RKO (cell line): Measurements from ENCODE around the gene DNAJC17.

Source experiments
- DNase-seq: peaks from one replicate; pipeline ENCODE4 v3.0.0-alpha.2; 2016; ENCODE audit warnings: low spot score

Gene DNAJC17

GRCh38 chr15:40789999-40790398 lies 17.3 kb downstream of the DNAJC17 start:
- DNase-seq, result no peak

- DNase-seq, result no peak
Observed at GRCh38 chr15:40789119-40789518, 18.2 kb downstream of the DNAJC17 start.

GRCh38 chr15:40787991-40788390 lies 19.3 kb downstream of the DNAJC17 start:
- DNase-seq, result no peak

DNA sequence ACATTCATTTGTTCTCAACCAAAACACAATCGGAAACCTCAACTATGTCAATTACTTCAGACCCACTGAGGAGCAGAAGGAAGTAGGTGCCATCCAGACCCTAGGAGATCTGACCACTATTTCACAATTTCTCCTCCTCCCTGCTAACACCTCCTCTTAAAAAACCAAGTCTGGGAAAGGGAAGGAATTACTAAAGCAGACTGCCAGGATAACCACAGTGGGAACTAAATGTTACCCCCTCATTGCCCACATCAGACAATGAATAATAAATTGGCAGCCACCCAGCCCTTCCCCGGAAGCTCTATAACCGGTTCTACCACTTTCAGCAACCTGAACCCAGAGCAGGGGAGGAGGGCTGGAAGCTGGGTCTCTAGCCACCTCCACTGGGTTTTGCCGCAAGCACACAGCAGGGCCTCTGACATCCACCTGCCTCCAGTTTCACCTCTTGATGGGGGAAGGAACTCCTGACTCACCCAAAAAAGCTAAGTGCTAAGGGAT lies 19.9 kb downstream of the DNAJC17 start:
- no peak for DNase-seq

- DNase-seq, result no peak
Observed at GRCh38 chr15:40785814-40786213, 21.5 kb downstream of the DNAJC17 start.

- DNase-seq, result no peak
Observed at GRCh38 chr15:40785164-40785563, 22.1 kb downstream of the DNAJC17 start.

DNA sequence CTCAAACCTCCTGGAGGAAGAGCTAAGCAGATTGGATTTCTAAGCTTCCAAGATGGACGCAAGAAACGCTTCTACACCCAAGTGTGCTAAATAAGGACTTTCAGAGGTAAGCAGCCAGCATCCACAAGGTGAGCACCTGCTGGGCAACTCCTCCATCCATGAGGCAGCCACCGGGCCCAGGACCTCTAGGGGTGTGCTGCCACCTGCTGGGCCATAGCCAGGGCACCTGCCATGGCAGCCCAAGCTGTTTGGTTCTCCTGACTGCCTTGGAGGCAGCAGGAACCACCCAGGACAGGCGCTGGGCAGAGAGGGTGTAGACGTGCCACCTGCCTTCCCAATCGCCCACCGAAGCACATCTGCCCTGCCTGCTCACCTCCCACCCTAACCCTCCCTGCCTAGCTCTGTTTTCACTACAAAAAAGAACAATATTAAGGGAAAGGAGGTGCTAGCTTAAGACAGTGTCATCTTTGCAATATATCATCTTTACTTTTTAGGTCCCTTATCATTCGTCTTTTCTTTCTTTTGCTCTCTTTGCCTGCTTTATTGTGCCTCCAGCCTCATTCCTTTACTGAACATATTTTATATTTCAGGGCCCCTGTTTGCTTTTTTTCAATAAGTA lies 24.6 kb downstream of the DNAJC17 start:
- DNase-seq, result peak; percentile 43

GRCh38 chr15:40776537-40777141 lies 30.6 kb downstream of the DNAJC17 start:
- DNase-seq, result no peak

DNA sequence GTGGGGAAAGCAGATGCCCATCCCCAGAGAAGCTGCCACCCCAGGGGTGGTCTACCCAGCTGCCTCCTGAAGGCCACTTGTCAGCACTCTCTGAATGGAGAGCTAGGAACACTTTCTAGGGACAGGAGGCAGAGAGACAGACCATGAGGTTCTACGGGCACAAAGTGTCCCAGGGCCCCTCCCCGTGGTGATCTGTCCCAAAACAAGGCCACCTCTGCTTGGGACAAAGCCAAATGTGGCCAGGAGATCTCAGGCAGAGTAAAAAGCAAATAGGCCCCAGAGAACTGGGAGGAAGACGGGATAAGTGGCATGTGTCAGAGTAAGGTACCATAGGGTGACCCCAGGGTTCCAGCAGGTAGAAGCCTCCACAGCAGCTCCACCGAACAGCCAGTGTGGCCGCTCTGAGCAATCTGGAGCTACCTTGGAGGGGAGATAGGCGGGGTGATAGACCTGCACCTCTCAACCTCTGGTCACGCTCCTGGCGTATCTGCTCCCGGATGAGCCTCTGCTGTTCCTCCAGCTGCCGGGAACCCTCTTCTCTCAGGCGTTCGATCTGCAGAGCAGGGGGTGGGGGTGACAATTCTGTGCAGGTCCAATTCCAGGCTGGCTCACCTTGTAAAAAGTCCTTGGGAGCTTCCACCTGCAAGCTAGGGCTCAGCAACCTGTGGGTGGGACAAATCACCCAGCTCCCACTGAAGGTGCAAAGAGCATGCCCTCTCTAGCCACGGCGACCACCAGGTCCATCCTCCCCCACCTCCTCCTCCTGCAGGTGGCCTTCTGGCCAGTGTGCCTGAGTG lies 31.3 kb downstream of the DNAJC17 start:
- no peak for DNase-seq

DNA sequence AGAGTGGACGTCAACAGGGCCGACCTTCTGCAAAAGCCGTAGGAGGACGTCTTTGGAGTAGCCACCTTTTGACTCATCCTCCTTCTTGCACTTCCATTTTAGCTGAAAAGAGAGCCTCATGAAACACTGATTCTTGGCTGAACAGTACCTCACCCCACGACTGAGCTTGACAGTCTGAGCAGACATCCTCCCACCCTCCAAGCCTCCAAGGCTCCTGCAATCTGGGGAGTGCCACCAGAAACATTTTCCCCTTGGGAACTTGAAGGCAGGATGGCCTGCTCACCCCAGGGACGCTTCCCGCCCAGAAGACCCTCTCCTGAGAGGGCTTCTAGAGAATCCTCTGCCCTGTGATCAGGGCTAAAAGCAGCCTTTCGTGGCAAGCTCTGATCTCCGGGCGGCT lies 32.3 kb downstream of the DNAJC17 start:
- no peak for DNase-seq

DNA sequence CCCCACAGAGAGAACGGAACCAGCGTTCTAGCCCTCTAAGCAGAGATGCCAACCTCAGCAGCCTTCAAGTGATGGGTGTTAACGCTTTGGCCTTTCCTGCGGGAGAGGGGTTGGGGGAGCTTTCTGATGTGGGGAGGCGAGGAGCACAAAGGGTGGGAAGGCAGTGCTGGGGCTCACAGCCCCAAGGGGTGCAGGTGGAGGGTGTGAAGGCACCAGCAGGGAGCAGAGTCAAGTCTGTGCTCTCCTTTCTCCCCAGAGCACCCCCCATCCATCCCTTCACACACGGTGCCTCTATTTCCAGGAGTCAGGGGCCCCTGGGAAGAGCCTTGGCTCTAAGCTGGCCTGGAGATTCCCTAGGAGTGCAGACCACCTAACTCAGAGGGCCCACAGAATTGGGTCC lies 33.4 kb downstream of the DNAJC17 start:
- no peak for DNase-seq

DNA sequence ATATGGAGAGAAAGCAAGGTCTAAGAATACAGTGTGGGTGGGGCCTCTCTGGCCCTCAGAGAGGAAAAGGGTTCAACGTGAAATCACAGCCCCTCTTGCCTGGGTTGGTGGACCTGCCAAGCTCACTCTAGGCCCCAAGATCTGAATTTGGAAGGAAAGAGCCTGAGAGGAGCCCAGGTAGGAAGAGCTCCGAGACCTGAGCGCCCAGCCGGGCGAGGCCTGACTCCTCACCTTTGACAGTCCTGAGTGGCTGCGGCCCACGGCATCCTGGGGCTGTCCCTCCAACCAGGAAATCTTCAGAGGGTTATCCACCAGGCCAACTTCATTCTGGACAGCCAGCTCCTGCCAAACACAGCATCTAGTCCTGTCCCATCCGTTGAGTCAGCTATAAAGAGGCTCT lies 33.8 kb downstream of the DNAJC17 start:
- DNase-seq, result no peak

GRCh38 chr15:40772014-40772413 lies 35.3 kb downstream of the DNAJC17 start:
- DNase-seq, result no peak

- no peak for DNase-seq
Observed at GRCh38 chr15:40771242-40771641, 36.0 kb downstream of the DNAJC17 start.

GRCh38 chr15:40770147-40770721 lies 37.0 kb downstream of the DNAJC17 start:
- no peak for DNase-seq

DNA sequence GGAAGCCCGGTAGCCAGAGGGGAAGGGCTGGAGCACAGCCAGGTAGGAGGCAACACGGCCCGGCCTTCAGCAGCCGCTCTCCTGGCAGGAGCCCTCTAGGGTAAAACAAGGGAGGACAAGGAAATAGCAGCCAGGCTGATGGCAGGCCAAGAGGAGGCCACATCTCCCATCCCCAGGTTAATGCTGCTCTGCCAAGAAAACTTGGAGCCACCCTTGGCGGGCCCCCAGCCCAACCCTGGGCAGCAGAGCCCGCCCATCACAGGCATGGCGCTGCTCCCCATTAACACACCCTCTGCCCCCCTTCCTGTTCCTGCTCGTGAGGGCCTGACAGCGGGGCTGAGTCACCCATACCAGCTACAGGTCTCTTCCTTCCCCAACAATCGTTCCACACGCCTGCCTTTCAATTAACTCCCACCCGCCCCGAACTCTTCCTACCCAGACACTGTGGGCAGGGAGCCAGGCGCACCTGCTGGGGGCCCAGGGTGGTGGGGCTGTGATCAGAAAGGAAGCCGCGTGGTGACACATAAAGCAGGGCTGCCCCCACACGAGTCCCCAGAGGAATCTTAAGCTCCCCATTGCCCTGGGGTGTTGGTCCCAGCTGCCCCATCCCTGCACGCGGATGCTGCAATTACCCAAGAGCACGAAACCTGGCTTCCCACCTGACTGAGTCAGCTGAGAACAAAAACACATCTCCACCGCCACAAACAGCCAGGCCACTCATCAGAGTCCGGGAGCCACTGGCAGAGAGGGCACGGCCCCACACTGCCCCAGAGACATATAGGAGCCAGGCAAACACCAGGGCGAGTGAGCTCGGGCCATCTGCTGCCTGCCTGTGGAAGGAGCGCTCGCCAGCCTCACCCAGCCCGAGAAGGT lies 37.8 kb downstream of the DNAJC17 start, which contains the start of gene C15orf62:
Gene C15orf62, plus strand, starts transcription at position 707 of the 873 bp plus-strand sequence. CDS start 516 bp downstream, outside the sequence.
- DNase-seq, result no peak

DNA sequence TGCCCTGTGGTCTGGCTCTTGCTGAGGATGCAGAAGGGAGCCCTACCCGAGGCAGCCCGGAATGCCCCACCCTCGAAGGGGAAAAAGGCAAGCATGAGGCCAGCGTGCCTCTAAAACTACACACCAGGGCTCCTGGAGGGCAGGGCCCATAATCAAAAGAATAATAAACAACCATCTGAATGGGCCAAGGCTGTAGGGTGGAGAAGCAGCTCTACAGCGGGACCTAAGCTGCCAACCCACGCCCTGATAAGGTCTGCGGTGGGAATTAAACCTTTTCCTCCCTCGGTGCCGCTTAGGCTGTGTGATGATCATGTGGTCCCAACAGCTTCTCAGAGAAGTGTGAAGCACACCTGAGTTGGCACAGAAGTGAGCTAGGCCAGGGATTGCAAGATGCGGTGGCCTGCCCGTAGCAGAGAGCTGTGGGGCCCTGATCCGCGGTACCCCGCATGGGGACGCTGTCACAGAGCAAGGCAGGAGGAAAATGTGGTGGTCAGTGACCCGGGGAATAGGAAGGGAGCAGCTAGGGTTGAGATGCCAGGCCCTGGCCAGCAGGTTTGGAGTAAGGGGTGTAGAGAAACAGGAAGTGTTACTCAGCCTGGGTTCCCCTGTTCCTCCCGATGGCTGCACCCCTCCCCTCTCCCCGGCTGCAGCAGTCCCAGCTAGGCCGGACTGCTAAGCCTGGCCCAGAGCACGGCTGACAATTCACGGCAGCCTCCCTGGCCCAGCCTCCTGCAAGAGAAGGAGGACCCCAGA lies 38.6 kb downstream of the DNAJC17 start:
- no peak for DNase-seq

DNA sequence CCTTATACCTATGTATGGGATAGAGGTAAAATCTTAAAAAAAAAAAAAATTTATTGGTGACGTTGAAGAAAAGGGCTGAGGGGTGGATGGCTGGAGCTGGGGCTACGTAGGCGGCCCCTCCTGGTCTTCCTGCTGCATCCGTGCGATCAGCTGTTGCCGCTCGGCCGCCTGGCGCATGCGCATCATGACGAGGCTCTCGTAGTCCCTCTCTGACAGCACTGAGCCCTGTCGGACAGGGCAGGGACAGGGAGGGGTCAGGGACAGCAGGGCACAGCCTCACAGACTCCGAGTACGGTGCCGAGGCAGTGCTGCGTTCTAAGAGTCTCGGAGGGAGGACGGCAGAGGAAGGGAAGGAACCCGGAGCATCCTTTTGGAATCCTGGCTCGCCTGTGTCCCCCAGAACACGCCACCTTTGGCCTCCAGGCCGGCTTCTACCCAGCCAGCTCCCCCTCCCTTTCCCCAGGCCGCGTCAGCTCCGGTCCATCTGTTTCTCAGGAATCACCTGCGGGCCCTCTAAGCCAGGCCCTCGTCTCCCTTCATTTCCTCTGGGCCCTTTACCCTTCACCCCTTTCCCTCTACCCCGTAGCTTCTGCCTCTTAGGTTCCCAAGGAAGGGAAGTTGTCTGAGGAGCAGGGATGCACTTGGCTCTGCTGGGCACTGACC lies 39.3 kb downstream of the DNAJC17 start:
- no peak for DNase-seq

GRCh38 chr15:40766906-40767837 lies 40.1 kb downstream of the DNAJC17 start:
- DNase-seq, result peak; percentile 34
